ENCODE results near the gene NUF2.

GRCh38 chr1:163399001-163399400 is 77.2 kb downstream of the NUF2 start:
- TF ChIP-seq CTCF (conservative IDR thresholded peaks at IDR 0.05; ENCODE audit: low read length) (no peak), EZH2phosphoT487 (IDR thresholded peaks at IDR 0.05; ENCODE audit: borderline replicate concordance, low read depth, low read length) (no peak)

Measured in OCI-LY7 (cell line).